Suprapubic skin (tissue), 4 donors: ENCODE results near the gene ACYP1.

Experiments
- CTCF ChIP-seq, 2 donors: fragments of 200-600 bp in 1 of 2; fragments of 450-650 bp in 1 of 2; sonication (generic) in 1 of 2; IDR thresholded peaks; one replicate each; pipeline ENCODE4 v1.5.1; 2016 to 2019; ENCODE audit warnings: antibody characterized with exemption in 2 of 2, mild to moderate bottlenecking in 1 of 2, moderate library complexity in 1 of 2
- EP300 ChIP-seq: sonication (generic); formaldehyde crosslinking; IDR thresholded peaks from one replicate; pipeline ENCODE4 v1.6.1; 2017; ENCODE audit warnings: antibody characterized with exemption
- POLR2A ChIP-seq, 2 donors: fragments of 450-650 bp; IDR thresholded peaks; one replicate each; pipeline ENCODE4 v1.6.1; 2017; ENCODE audit warnings: antibody characterized with exemption in 2 of 2, mild to moderate bottlenecking in 2 of 2, moderate library complexity in 2 of 2
- POLR2AphosphoS5 ChIP-seq, 3 donors: sonication (generic); formaldehyde crosslinking; IDR thresholded peaks; one replicate each; pipeline ENCODE4 v1.6.1; 2017; ENCODE audit warnings: antibody characterized with exemption in 3 of 3

DNA sequence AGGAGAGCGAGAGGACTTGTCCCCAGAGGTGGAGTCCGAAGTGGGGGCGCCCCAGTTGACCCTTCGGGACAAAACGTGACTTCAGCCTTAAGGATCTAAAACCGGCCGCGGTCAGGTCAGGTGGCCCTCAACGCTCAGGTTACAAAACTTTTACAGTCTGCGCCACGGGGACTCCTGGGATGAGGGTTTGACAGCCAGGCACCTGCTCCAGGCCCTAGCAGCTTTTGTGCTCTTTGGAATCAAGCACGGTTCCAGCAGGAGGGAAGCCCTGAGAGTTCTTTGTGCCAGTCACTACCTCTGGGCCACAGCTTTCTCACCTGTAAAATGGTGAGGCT lies 6.0 kb upstream of the ACYP1 start:
- TF ChIP-seq EP300, result no peak
- no peak for TF ChIP-seq CTCF (IDR thresholded peaks at IDR 0.05)
- TF ChIP-seq POLR2A (IDR thresholded peaks at IDR 0.05), result no peak
- no peak for TF ChIP-seq POLR2AphosphoS5 (IDR thresholded peaks at IDR 0.05)
